ENCODE results near the gene SETD2.

- TF ChIP-seq REST (IDR thresholded peaks at IDR 0.05; ENCODE audit: low read depth, low read length), result no peak
- TF ChIP-seq CTCF (IDR thresholded peaks at IDR 0.05), result no peak
- no peak for TF ChIP-seq MEF2A (IDR thresholded peaks at IDR 0.05; ENCODE audit: borderline replicate concordance, low read depth)
- TF ChIP-seq PBX3 (IDR thresholded peaks at IDR 0.05), result no peak
- TF ChIP-seq POLR2AphosphoS5 (IDR thresholded peaks at IDR 0.05; ENCODE audit: low read depth, low read length), result no peak
- TF ChIP-seq TAF1 (IDR thresholded peaks at IDR 0.05; ENCODE audit: borderline replicate concordance, low read depth, low read length), result no peak
- no peak for TF ChIP-seq NFIC (IDR thresholded peaks at IDR 0.05; ENCODE audit: borderline replicate concordance)
- no peak for TF ChIP-seq FOXJ3 (CRISPR knock-in tag; IDR thresholded peaks at IDR 0.05)
- no peak for TF ChIP-seq RFX5 (IDR thresholded peaks at IDR 0.05; ENCODE audit: low read length)
- no peak for TF ChIP-seq MAX (IDR thresholded peaks at IDR 0.05; ENCODE audit: low read depth)
- TF ChIP-seq RCOR1 (IDR thresholded peaks at IDR 0.05; ENCODE audit: low read length), result no peak
Measured at GRCh38 chr3:47158208-47158607, 5.7 kb downstream of the SETD2 start.
